Measurements from ENCODE around the gene SIGLEC11.
"Not testable (repeated sequence)": the region's sequence is repeated elsewhere in the genome, so short reads cannot be mapped to it uniquely, and the experiment has no call there.

The SIGLEC11 gene

GRCh38 chr19:49968279-49968922 lies 7.4 kb upstream of the SIGLEC11 start:
- ChIA-PET CTCF (interaction anchor here (1.4 kb wide), 2 partner anchors 9 to 30 kb away, joined by 3 to 5 read pairs; no protein-coding TSS in a partner anchor), POLR2A (interaction anchor here (0.6 kb wide), 1 partner anchor 351 kb away, joined by 3 read pairs; no protein-coding TSS in a partner anchor)
- no peaks in the 10 kb centered on the region for H3K4me1 ChIP-seq (ENCODE audit: control insufficient read depth, insufficient read depth, low read length)
- H3K9me3 ChIP-seq (ENCODE audit: control insufficient read depth, insufficient read depth, low read depth, low read length), result no peaks in the 10 kb centered on the region
- H3K36me3 ChIP-seq (ENCODE audit: control insufficient read depth in 2 of 2, insufficient read depth in 1 of 2, low read length in 2 of 2), result no peaks in the 10 kb centered on the region
- no peak overlapping the region for H3K4me3 ChIP-seq (ENCODE audit: low read depth, low read length)
- TF ChIP-seq EGR2 (tag by site-specific recombination; IDR thresholded peaks at IDR 0.05; ENCODE audit: low read depth) (no peak), ZNF292 (tag by site-specific recombination; IDR thresholded peaks at IDR 0.05; ENCODE audit: borderline replicate concordance, low read depth) (no peak), ZNF138 (tag by site-specific recombination; IDR thresholded peaks at IDR 0.05; ENCODE audit: borderline replicate concordance) (no peak), ZNF146 (tag by site-specific recombination; IDR thresholded peaks at IDR 0.05) (peak; percentile 64), PRDM1 (tag by site-specific recombination; IDR thresholded peaks at IDR 0.05) (peak; percentile 8; the same call in 1 of the 2 replicates), ZBTB17 (tag by site-specific recombination; IDR thresholded peaks at IDR 0.05) (no peak)
- TF ChIP-seq, protein P1, sequence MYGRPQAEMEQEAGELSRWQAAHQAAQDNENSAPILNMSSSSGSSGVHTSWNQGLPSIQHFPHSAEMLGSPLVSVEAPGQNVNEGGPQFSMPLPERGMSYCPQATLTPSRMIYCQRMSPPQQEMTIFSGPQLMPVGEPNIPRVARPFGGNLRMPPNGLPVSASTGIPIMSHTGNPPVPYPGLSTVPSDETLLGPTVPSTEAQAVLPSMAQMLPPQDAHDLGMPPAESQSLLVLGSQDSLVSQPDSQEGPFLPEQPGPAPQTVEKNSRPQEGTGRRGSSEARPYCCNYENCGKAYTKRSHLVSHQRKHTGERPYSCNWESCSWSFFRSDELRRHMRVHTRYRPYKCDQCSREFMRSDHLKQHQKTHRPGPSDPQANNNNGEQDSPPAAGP (tag by site-specific recombination; IDR thresholded peaks at IDR 0.05), result no peak
- TF ChIP-seq, protein P2, sequence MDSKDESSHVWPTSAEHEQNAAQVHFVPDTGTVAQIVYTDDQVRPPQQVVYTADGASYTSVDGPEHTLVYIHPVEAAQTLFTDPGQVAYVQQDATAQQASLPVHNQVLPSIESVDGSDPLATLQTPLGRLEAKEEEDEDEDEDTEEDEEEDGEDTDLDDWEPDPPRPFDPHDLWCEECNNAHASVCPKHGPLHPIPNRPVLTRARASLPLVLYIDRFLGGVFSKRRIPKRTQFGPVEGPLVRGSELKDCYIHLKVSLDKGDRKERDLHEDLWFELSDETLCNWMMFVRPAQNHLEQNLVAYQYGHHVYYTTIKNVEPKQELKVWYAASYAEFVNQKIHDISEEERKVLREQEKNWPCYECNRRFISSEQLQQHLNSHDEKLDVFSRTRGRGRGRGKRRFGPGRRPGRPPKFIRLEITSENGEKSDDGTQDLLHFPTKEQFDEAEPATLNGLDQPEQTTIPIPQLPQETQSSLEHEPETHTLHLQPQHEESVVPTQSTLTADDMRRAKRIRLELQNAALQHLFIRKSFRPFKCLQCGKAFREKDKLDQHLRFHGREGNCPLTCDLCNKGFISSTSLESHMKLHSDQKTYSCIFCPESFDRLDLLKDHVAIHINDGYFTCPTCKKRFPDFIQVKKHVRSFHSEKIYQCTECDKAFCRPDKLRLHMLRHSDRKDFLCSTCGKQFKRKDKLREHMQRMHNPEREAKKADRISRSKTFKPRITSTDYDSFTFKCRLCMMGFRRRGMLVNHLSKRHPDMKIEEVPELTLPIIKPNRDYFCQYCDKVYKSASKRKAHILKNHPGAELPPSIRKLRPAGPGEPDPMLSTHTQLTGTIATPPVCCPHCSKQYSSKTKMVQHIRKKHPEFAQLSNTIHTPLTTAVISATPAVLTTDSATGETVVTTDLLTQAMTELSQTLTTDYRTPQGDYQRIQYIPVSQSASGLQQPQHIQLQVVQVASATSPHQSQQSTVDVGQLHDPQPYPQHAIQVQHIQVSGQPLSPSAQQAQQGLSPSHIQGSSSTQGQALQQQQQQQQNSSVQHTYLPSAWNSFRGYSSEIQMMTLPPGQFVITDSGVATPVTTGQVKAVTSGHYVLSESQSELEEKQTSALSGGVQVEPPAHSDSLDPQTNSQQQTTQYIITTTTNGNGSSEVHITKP (tag by site-specific recombination; IDR thresholded peaks at IDR 0.05), result 0 out of 2 replicates have a peak, but pooled peaks have one; percentile 15
- no peak overlapping the region for H3K27ac ChIP-seq (ENCODE audit: extremely low read depth, low read depth, low read length)

DNA sequence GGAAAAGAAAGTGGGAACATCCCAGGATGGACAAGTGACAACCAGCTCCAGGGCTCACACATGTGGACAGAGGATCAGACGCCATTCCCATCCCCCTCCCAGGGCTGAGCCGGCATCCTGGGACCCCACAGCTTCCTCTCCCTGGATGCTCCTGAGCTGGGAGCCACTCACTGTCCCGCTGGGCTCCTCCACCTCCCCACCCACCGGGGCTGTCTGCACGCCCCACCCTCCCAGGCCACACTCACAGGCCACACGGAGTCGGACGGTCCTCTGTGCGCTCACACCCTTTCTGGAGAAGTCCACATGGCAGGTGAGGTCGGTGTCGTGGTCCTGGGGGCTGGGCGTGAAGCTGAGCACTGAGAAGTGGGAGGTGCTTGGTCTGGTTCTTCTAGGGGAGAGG lies 1.1 kb downstream of the SIGLEC11 start:
- H3K36me3 ChIP-seq (ENCODE audit: control insufficient read depth in 2 of 2, insufficient read depth in 1 of 2, low read length in 2 of 2); H3K4me1 ChIP-seq (ENCODE audit: control insufficient read depth, insufficient read depth, low read length); H3K9me3 ChIP-seq (ENCODE audit: control insufficient read depth, insufficient read depth, low read depth, low read length); POLR2A ChIA-PET; H3K4me3 ChIP-seq (ENCODE audit: low read depth, low read length); CTCF ChIA-PET; H3K27ac ChIP-seq (ENCODE audit: extremely low read depth, low read depth, low read length): not testable (repeated sequence)

GRCh38 chr19:49958596-49958995 lies 2.4 kb downstream of the SIGLEC11 start:
- H3K9me3 ChIP-seq (ENCODE audit: control insufficient read depth, insufficient read depth, low read depth, low read length); H3K4me3 ChIP-seq (ENCODE audit: low read depth, low read length); POLR2A ChIA-PET; H3K36me3 ChIP-seq (ENCODE audit: control insufficient read depth in 2 of 2, insufficient read depth in 1 of 2, low read length in 2 of 2); H3K4me1 ChIP-seq (ENCODE audit: control insufficient read depth, insufficient read depth, low read length); H3K27ac ChIP-seq (ENCODE audit: extremely low read depth, low read depth, low read length): not testable (repeated sequence)
- CTCF ChIA-PET, result interaction anchor here (11.4 kb wide), 1 partner anchor 19 kb away, joined by 100 read pairs; no protein-coding TSS in a partner anchor

DNA sequence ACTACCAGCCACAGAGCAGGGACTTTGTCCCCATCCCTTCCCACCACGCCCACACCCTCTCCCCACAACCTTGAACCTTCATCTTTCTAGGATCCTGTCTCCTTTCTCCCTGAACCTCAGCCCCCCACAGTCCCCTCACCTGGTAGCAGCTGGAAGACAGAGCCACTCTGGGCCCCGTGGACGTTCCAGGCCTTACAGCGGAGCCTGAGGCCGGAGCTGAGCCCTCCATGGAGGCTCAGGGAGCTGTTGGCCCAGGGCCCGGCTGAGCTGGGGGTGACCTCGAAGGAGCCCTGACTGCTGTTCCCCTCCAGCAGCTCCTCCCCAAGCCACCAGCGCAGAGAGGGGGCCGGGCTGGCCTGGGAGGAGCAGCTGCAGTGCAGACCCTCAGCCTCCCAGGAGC lies 2.8 kb downstream of the SIGLEC11 start:
- POLR2A ChIA-PET, result not testable (repeated sequence)
- CTCF ChIA-PET, result interaction anchor here (1.3 to 11.4 kb wide), 3 partner anchors 19 to 28 kb away, joined by 3 to 100 read pairs (median 4); no protein-coding TSS in a partner anchor

More for the DNA sequence above, 2.8 kb downstream of the SIGLEC11 start:
- H3K36me3 ChIP-seq (ENCODE audit: control insufficient read depth in 2 of 2, insufficient read depth in 1 of 2, low read length in 2 of 2); H3K9me3 ChIP-seq (ENCODE audit: control insufficient read depth, insufficient read depth, low read depth, low read length); H3K27ac ChIP-seq (ENCODE audit: extremely low read depth, low read depth, low read length); H3K4me3 ChIP-seq (ENCODE audit: low read depth, low read length); H3K4me1 ChIP-seq (ENCODE audit: control insufficient read depth, insufficient read depth, low read length): not testable (repeated sequence)
- 0 out of 2 replicates have a peak, but pooled peaks have one; percentile 34 for TF ChIP-seq ZNF341 (tag by site-specific recombination; IDR thresholded peaks at IDR 0.05; ENCODE audit: low read depth)

All from HEK293 (cell line).